ENCODE results near the gene NINJ2.
"Not testable (repeated sequence)": the region's sequence is repeated elsewhere in the genome, so short reads cannot be mapped to it uniquely, and the experiment has no call there.

NINJ2 gene

DNA sequence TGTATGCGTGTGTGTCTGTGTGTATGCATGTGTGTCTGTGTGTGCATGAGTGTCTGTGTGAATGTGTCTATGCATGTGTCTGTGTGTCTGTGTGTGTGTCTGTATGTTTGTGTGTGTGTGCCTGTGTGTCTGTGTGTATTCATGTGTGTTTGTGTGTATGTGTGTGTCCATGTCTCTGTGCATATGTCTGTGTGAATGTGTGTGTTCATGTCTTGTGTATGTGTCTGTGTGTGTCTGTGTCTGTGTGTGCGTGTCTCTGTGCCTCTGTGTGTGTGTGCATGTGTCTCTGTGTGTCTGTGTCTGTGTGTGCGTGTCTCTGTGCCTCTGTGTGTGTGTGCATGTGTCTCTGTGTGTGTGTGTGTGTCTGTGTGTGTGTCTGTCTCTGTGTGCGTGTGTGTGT is 82.4 kb downstream of the NINJ2 start:
- no peak overlapping the region for H3K27ac ChIP-seq
- TF ChIP-seq ZFX (IDR thresholded peaks at IDR 0.05), result no peak
- TF ChIP-seq, protein P1, sequence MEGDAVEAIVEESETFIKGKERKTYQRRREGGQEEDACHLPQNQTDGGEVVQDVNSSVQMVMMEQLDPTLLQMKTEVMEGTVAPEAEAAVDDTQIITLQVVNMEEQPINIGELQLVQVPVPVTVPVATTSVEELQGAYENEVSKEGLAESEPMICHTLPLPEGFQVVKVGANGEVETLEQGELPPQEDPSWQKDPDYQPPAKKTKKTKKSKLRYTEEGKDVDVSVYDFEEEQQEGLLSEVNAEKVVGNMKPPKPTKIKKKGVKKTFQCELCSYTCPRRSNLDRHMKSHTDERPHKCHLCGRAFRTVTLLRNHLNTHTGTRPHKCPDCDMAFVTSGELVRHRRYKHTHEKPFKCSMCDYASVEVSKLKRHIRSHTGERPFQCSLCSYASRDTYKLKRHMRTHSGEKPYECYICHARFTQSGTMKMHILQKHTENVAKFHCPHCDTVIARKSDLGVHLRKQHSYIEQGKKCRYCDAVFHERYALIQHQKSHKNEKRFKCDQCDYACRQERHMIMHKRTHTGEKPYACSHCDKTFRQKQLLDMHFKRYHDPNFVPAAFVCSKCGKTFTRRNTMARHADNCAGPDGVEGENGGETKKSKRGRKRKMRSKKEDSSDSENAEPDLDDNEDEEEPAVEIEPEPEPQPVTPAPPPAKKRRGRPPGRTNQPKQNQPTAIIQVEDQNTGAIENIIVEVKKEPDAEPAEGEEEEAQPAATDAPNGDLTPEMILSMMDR (conservative IDR thresholded peaks at IDR 0.05), result no peak

DNA sequence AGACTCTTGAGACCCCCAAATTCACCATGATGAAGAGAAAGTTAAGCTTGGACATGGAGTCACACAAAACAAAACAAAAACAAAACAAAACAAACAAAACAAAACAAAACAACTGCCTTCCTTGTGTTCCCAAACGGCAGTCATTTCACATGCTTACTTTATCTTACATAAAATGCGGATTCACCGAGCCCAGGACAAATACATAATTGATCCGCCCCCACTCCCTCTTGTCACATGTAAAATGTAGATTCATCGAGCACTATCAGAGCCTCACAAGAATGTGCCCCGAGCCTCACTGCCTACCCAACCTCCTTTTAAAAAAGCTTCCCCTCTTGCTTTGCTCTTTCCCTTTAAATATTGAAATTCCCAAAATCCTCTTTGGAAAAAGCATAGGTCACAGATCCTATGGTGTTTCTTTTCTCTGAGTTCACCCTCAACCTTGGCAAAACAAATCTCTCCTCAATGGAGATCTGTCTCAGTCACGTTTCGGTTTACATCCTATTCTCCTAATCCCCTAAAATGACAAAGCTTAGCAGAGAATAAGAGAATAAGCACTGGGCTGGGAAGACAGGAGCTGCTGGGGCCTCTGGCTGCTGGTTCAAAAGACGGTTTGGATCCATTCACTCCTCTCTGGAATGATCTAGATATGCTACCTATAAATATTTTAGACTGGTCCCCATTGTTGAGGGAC is 83.7 kb downstream of the NINJ2 start:
- H3K27ac ChIP-seq, result no peak overlapping the region
- TF ChIP-seq, protein P1 (conservative IDR thresholded peaks at IDR 0.05), result no peak
- no peak for TF ChIP-seq ZFX (IDR thresholded peaks at IDR 0.05)

DNA sequence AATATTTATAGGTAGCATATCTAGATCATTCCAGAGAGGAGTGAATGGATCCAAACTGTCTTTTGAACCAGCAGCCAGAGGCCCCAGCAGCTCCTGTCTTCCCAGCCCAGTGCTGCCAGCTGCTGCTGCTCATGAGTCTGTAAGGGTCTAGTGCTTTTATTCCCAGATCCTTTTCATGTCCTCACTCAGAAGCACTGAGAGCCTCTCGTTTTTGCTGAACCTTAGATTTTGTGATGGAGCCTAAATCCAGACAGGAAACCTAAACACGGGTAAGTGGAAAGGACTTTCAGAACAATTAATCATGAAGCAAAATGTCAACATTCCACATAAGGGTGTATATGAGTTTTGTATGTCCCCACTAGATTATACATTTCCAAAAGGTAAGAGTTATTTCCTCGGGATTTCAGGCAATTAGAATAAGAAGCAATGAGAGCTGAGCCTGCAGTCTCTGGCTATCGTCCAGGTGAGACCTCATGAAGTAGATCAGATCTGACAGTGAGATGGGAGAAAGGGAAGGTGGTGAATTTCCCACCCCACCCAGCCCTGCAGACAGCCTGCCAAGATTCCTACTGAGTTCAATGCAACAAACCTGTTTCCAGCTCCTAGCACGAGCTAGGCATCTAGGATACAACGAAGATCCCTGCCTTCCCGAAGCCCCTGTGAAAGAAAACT is 84.4 kb downstream of the NINJ2 start:
- H3K27ac ChIP-seq, result no peak overlapping the region
- TF ChIP-seq, protein P1 (conservative IDR thresholded peaks at IDR 0.05), result no peak
- TF ChIP-seq ZFX (IDR thresholded peaks at IDR 0.05), result no peak

DNA sequence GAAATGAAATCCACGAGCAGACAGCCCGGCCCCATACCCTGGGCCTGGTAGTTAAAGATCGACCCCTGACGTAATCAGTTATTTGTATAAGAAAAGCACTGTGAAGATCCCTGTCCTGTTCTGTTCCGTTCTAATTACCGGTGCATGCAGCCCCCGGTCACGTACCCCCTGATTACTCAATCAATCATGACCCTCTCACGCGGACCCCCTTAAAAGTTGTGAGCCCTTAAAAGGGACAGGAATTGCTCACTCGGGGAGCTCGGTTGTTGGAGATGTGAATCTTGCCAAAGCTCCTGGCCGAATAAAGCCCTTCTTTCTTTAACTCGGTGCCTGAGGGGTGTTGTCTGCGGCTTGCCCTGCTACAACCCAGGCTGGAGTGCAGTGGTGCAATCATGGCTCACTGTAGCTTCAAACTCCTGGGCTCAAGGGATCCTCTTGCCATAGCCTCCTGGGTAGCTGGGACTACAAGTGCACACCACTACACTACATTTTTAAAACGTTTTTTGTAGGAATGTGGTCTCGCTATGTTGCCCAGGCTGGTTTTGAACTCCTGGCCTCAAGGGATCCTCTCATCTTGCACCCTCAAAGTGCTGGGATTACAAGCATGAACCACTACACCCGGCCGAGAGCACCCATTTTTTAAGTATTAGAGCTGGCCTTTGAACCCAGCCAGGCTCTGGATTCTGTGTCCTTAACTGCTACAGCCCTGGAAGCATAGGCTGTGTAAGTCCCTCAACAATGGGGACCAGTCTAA is 85.1 kb downstream of the NINJ2 start:
- not testable (repeated sequence) for H3K27ac ChIP-seq

DNA sequence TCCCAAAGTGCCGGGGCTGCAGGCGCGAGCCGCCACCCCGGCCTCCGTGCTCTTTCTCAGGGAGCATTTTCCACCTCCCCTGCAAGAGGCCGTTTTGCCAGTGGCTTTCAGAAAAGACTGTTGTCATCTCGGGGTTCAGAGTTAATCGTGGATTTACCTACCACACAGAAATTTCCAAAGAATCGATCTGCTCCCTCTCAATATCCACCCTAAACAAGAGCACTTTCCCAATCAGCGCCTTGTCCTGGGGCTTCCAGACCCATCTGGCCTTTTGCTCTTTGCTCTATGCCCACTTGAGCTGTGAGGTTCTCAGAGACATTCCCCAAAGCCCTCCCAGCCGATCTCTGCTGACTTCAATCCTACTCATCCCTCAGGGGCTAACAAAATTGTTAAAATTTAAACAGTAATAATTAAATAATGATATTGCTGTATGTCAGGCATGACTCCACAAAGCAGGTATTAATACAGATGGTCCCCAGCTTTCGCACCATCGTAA is 86.6 kb downstream of the NINJ2 start:
- H3K27ac ChIP-seq, result peak overlapping the region; percentile 26
- TF ChIP-seq, protein P1 (conservative IDR thresholded peaks at IDR 0.05), result no peak
- TF ChIP-seq ZFX (IDR thresholded peaks at IDR 0.05), result no peak

DNA sequence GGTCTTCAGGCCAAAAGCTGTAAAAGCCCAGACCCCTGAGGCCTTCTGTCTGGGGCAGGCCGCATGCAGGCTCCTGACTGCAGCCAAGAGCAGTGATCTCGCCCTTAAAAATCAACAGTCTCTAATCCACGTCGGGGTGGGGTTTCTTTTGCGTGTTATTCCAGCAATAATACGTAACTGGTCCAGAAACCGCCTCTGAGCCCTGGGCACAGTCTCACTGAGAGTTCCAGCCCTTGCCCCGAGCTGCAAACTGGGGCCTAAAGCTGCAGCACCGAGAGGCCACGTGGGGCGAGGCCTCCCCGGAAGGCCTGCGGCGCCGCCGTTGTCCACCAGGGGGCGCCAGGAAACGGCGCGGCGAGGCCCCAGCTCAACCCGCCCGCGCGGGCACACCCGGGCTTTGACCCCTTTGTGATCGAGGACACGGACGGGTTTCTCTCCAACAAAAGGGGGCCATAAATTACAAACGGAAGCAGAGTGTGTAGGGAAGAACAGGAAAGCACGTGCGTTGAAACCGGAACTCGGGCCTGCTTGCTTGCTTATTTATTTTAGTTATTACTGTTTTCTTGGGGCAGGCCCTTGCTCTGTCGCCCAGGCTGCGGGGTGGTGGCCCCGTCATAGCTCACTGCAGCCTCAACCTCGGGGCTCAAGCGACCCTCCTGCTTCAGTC is 87.2 kb downstream of the NINJ2 start:
- H3K27ac ChIP-seq, result peak overlapping the region; percentile 26
- peak; percentile 81 for TF ChIP-seq ZFX (IDR thresholded peaks at IDR 0.05)
- TF ChIP-seq, protein P1 (conservative IDR thresholded peaks at IDR 0.05), result peak; percentile 99

DNA sequence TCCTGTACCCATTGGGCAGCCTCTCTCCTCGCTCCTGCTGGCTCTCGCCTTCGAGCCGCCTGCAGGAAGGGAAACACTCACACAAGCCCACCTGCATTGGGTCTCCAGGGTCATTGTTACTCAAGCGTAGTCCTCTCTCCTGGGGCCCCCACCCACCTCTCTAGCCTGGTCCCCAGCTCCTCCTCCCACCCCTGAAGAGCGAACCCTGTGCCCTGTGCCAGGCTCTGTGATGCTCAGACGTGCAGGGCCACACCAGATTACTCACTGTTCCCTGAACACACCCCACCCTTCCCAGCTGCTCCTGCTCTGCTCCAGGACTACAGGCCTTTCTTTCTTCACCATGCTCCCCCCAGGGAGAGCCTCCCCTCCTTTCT is 88.1 kb downstream of the NINJ2 start:
- TF ChIP-seq, protein P1 (conservative IDR thresholded peaks at IDR 0.05), result no peak
- no peak for TF ChIP-seq ZFX (IDR thresholded peaks at IDR 0.05)
- H3K27ac ChIP-seq, result peak overlapping the region; percentile 26; the same call in 1 of the 2 replicates
